OCI-LY3 (cell line): ENCODE results near the gene AIFM1.

Experiments used
- H2AFZ ChIP-seq: fragments of 200-600, 300-600 bp; shearing (Covaris generic); 2 replicates; pipeline ENCODE4 v1.6.0; 2014; ENCODE audit warnings: antibody characterized with exemption, low read depth, low read length
- H3K27ac ChIP-seq: fragments of 200-600, 300-600 bp; sonication (generic); 2 replicates; pipeline ENCODE4 v1.5.1; 2014; ENCODE audit warnings: mild to moderate bottlenecking, low read length, moderate library complexity, mixed read lengths
- H3K27me3 ChIP-seq: fragments of 200-600, 300-600 bp; sonication (generic); 2 replicates; pipeline ENCODE4 v1.6.1; 2014; ENCODE audit warnings: low read depth, low read length, mixed read lengths
- H3K36me3 ChIP-seq: fragments of 200-600, 300-600 bp; sonication (generic); replicated peaks from 2 replicates; pipeline ENCODE3; 2014; ENCODE audit warnings: low read depth, low read length, mixed read lengths
- H3K4me1 ChIP-seq: fragments of 300-600, 200-600 bp; sonication (generic); 2 replicates; pipeline ENCODE4 v1.6.1; 2014; ENCODE audit warnings: low read length, mixed read lengths
- H3K4me2 ChIP-seq: fragments of 200-600, 300-600 bp; sonication (generic); 2 replicates; pipeline ENCODE4 v1.6.1; 2014; ENCODE audit warnings: low read length, mixed read lengths
- H3K4me3 ChIP-seq: fragments of 300-600, 200-600 bp; sonication (generic); 2 replicates; pipeline ENCODE4 v1.5.1; 2014; ENCODE audit warnings: antibody characterized with exemption, mild to moderate bottlenecking, low read length, moderate library complexity
- H3K79me2 ChIP-seq: fragments of 300-600, 200-600 bp; shearing (Covaris generic); 2 replicates; pipeline ENCODE4 v1.6.1; 2014; ENCODE audit warnings: mild to moderate bottlenecking, low read length, mixed read lengths
- H3K9ac ChIP-seq: fragments of 300-600, 200-600 bp; shearing (Covaris generic); 2 replicates; pipeline ENCODE4 v1.6.0; 2014; ENCODE audit warnings: mild to moderate bottlenecking, low read length, moderate library complexity
- H3K9me3 ChIP-seq: fragments of 200-600, 300-600 bp; shearing (Covaris generic); 2 replicates; pipeline ENCODE4 v1.6.1; 2014; ENCODE audit warnings: low read length, mixed read lengths; ENCODE audit not compliant: insufficient read depth
- H4K20me1 ChIP-seq: fragments of 200-600, 300-600 bp; sonication (generic); 2 replicates; pipeline ENCODE4 v1.6.1; 2016; ENCODE audit warnings: low read length, mixed read lengths; ENCODE audit not compliant: insufficient read depth
- EZH2phosphoT487 ChIP-seq: fragments of 200-600 bp; shearing (Covaris generic); IDR thresholded peaks from 2 replicates; pipeline ENCODE4 v1.6.1; 2018; ENCODE audit warnings: antibody characterized with exemption, mixed run types, low read depth
- TF ChIP-seq, protein P1 (sequence below): fragments of 200-600, 300-600 bp; sonication (generic); IDR thresholded peaks from 2 replicates; pipeline ENCODE4 v1.5.1; 2014; ENCODE audit warnings: antibody characterized with exemption, low read length, low read depth

AIFM1 gene

DNA sequence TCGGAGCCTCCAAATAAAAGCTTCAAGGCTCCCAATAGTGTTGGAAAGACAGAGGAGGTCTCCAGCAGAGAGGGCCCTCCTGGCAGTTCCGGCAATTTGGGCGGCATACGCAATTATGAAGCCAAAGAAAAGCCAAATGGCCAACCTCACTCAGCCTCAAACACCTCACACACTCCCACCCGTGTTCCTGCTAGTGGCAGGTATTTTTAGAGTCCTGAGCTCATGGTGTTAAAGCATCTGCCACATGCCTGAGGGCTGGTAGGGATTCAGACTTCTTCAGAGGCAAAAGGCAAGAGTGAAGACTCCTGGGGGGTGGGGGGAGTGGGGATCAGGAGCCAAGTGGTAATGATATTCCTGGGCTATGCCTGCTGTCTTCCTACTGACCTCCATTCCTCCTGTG, 13.5 kb upstream of the AIFM1 start:
- peaks cover 53% of the 10 kb centered on the region for H3K36me3 ChIP-seq
- H3K4me1 ChIP-seq = peaks cover 68% of the 10 kb centered on the region
- no peak overlapping the region for H3K27ac ChIP-seq
- TF ChIP-seq, protein P1, sequence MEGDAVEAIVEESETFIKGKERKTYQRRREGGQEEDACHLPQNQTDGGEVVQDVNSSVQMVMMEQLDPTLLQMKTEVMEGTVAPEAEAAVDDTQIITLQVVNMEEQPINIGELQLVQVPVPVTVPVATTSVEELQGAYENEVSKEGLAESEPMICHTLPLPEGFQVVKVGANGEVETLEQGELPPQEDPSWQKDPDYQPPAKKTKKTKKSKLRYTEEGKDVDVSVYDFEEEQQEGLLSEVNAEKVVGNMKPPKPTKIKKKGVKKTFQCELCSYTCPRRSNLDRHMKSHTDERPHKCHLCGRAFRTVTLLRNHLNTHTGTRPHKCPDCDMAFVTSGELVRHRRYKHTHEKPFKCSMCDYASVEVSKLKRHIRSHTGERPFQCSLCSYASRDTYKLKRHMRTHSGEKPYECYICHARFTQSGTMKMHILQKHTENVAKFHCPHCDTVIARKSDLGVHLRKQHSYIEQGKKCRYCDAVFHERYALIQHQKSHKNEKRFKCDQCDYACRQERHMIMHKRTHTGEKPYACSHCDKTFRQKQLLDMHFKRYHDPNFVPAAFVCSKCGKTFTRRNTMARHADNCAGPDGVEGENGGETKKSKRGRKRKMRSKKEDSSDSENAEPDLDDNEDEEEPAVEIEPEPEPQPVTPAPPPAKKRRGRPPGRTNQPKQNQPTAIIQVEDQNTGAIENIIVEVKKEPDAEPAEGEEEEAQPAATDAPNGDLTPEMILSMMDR = no peak
- no peak for TF ChIP-seq EZH2phosphoT487
- H3K9ac ChIP-seq = no peak overlapping the region
- no peak overlapping the region for H2AFZ ChIP-seq
- no peak overlapping the region for H3K4me3 ChIP-seq
- peaks cover 83% of the 10 kb centered on the region for H3K79me2 ChIP-seq
- no peaks in the 10 kb centered on the region for H3K27me3 ChIP-seq
- H4K20me1 ChIP-seq = peaks cover 34% of the 10 kb centered on the region
- H3K9me3 ChIP-seq = no peaks in the 10 kb centered on the region
- H3K4me2 ChIP-seq = no peak overlapping the region

DNA sequence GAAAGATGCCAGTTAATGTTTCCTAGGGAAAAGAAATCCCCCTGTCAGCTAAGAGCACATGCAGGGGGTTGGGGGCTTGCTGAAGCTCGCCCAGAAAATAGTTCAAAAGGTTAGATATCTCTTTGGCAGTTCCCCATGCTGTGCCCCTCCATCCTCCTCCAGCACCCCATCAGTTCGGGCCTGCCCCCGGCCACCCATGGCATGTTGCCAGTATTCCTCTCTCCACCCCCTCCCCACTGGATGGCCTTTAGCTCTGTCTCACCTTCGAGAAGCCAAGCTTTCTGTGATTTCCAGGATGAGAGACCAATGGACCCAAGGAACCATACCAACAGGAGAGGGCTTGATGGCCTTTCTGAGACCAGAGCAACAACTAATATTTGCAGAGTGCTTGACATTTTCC, 11.3 kb upstream of the AIFM1 start:
- H3K27me3 ChIP-seq = no peaks in the 10 kb centered on the region
- H4K20me1 ChIP-seq = peaks cover 34% of the 10 kb centered on the region
- no peak overlapping the region for H2AFZ ChIP-seq
- peaks cover 94% of the 10 kb centered on the region for H3K79me2 ChIP-seq
- H3K9me3 ChIP-seq = no peaks in the 10 kb centered on the region
- peak overlapping the region; percentile 75 for H3K9ac ChIP-seq
- H3K4me2 ChIP-seq = peak overlapping the region; percentile 98
- H3K4me3 ChIP-seq = peak overlapping the region; percentile 67
- peaks cover 54% of the 10 kb centered on the region for H3K36me3 ChIP-seq
- H3K4me1 ChIP-seq = peaks cover 55% of the 10 kb centered on the region
- TF ChIP-seq, protein P1 = no peak
- no peak for TF ChIP-seq EZH2phosphoT487
- peak overlapping the region; percentile 99 for H3K27ac ChIP-seq

DNA sequence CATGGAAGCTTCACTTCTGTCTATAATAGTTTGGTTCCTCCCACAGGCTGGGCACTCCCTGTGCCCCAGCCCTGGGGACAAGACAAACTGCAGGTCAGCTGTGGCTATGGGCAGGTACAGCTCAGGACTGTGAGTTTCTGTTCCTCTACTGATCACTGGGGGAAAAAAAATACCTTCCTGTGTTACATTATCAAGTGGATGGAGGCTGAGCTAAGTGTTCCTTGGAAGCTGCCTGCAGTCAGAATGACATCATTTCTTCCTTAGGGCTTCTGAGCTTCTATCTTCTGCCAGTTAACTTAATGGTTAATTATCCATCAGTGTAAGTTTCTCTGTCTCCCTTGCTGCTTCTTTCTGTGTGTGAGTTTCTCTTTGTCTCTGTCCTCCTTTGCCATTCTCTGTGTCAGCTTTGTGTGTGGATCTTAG, 10.7 kb upstream of the AIFM1 start:
- no peak for TF ChIP-seq EZH2phosphoT487
- TF ChIP-seq, protein P1 = no peak
- H3K9me3 ChIP-seq = no peaks in the 10 kb centered on the region
- peaks cover 55% of the 10 kb centered on the region for H3K4me1 ChIP-seq
- no peak overlapping the region for H2AFZ ChIP-seq
- H3K27me3 ChIP-seq = no peaks in the 10 kb centered on the region
- peak overlapping the region; percentile 67 for H3K4me3 ChIP-seq
- H3K79me2 ChIP-seq = peaks cover 96% of the 10 kb centered on the region
- peak overlapping the region; percentile 98 for H3K4me2 ChIP-seq
- peaks cover 51% of the 10 kb centered on the region for H3K36me3 ChIP-seq
- H3K9ac ChIP-seq = peak overlapping the region; percentile 75
- H3K27ac ChIP-seq = peak overlapping the region; percentile 99
- H4K20me1 ChIP-seq = peaks cover 33% of the 10 kb centered on the region

DNA sequence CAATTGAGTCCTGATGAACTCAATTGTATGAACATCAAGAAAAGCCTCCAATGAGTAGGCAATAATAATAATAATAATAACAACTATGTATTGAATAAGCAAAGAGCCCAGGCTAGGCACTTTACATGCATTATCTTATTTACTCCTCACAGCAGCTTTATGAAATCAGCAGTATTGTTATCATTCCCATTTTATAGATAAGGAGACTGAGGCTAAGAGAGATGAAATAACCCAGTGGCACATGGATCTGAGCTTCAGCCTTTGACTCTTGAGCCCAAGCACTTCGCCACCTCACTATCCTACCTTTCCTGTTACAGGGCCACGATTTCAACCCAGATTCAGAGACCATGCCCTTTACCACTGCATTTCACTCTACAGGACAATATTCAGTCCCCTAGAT, 9.3 kb upstream of the AIFM1 start:
- Histone ChIP-seq H3K9me3 (no peaks in the 10 kb centered on the region), H3K4me1 (peaks cover 61% of the 10 kb centered on the region), H4K20me1 (peaks cover 26% of the 10 kb centered on the region), H3K27ac (peak overlapping the region; percentile 99), H2AFZ (no peak overlapping the region), H3K9ac (peak overlapping the region; percentile 99), H3K4me2 (peak overlapping the region; percentile 99), H3K79me2 (peaks cover 87% of the 10 kb centered on the region), H3K4me3 (peak overlapping the region; percentile 95), H3K27me3 (no peaks in the 10 kb centered on the region), H3K36me3 (peaks cover 43% of the 10 kb centered on the region)
- TF ChIP-seq EZH2phosphoT487 = no peak
- TF ChIP-seq, protein P1 = no peak
